Measurements from ENCODE around the gene KCNG4.

GRCh38 chr16:84229471-84229870 lies 10.3 kb downstream of the KCNG4 start:
- TF ChIP-seq POLR2AphosphoS5 (IDR thresholded peaks at IDR 0.05; ENCODE audit: borderline replicate concordance, low read depth, low read length) (no peak), EZH2 (IDR thresholded peaks at IDR 0.05) (no peak)
